OCI-LY1 (cell line): ENCODE results near the gene TAGLN2.

Experiments
- CTCF ChIP-seq: fragments of 200-600 bp; sonication (generic), shearing (Covaris generic); IDR thresholded peaks from 2 replicates; pipeline ENCODE4 v1.5.1; 2017; ENCODE audit warnings: mild to moderate bottlenecking, antibody characterized with exemption, low read length, moderate library complexity, mixed read lengths
- EZH2 ChIP-seq: fragments of 200-600 bp; sonication (generic), shearing (Covaris generic); IDR thresholded peaks from 2 replicates; pipeline ENCODE4 v1.8.0; 2017; ENCODE audit warnings: borderline replicate concordance, mixed run types, mild to moderate bottlenecking, antibody characterized with exemption, low read length, moderate library complexity, mixed read lengths

- TF ChIP-seq EZH2, result no peak
- TF ChIP-seq CTCF, result no peak
These were observed 28.5 kb upstream of the TAGLN2 start, which contains the start of gene SLAMF9 for GRCh38 chr1:159953536-159954515.
